Measurements from ENCODE around the gene LIN7A.
A peak's percentile ranks its signal among the peaks of the same experiment; 100 is the strongest.
"Not testable (repeated sequence)": the region's sequence is repeated elsewhere in the genome, so short reads cannot be mapped to it uniquely, and the experiment has no call there.

Gene LIN7A

DNA sequence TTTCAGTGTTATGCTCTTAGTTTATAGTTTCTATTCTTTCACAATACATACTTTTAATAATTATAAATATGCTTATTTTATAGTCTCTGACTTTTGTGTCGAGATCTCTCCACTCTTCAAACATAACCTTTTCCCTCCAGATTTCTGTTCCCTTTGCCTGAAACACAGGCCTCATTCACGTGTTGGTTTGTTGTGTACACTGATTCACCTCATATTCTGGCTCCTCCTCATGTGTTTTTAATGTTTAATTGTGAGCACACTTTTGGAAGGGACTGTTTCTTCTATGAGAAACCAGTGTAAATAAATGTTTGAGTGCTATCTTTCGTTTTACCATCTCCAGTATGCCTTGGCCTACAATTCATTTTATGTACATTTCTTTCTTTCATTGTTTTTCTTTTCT lies 20.1 kb downstream of the LIN7A start:
- H3K4me3 ChIP-seq (ENCODE audit: low read length): no peak overlapping the region
- H3K9ac ChIP-seq (ENCODE audit: low read length): no peak overlapping the region
- H3K27me3 ChIP-seq (replicated peaks; ENCODE audit: control insufficient read depth, insufficient read depth, low read length): no peaks in the 10 kb centered on the region
- no peak for DNase-seq (ENCODE audit: low read depth)
- no peaks in the 10 kb centered on the region for H3K4me1 ChIP-seq (ENCODE audit: control insufficient read depth, insufficient read depth, low read length)
- no peaks in the 10 kb centered on the region for H3K36me3 ChIP-seq (ENCODE audit: control insufficient read depth, insufficient read depth, low read length, severe bottlenecking)
- no peaks in the 10 kb centered on the region for H3K9me3 ChIP-seq (ENCODE audit: control insufficient read depth, low read length)

DNA sequence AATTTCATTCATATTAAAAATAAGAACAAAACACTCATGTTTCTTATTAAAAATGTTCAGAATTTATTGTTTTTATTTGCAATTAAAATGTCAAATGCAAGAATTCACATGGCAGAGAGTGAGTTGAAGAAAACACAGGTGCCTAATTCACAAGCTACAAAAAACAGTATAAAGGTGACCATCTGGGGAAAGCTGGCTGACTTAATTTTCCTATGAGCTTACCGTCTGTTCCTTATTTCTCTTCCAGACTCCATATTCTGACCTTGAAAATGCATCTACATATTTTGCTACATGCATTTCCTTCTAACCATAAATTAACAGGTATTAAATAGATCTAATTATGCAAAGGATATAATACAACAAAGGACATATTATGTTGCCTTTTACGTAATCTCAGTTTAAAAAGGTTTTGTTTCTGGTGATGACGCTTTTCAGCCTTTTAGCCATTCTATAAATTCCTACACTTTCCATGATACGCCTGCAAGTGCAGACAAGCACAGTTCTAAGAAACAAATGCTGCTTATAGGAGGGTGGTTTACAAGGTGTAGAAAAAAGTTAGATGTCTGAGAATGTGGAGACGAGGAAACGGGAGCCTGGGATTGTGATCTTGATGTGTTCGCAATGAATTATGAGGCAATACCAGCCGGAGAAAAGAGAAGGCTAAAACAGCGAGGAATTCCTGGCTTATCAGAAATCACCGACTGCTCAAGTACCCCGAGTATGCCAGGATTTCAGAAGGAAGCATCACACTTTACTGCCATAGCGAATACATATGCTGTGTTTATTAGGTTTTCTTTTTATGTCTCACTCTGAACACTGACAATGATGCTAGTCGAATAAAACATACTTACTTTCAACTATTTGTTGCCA lies 24.6 kb downstream of the LIN7A start:
- H3K4me3 ChIP-seq (ENCODE audit: low read length): no peak overlapping the region
- H3K36me3 ChIP-seq (ENCODE audit: control insufficient read depth, insufficient read depth, low read length, severe bottlenecking): no peaks in the 10 kb centered on the region
- no peak overlapping the region for H3K9ac ChIP-seq (ENCODE audit: low read length)
- H3K27me3 ChIP-seq (replicated peaks; ENCODE audit: control insufficient read depth, insufficient read depth, low read length): no peaks in the 10 kb centered on the region
- H3K9me3 ChIP-seq (ENCODE audit: control insufficient read depth, low read length): no peaks in the 10 kb centered on the region
- DNase-seq (ENCODE audit: low read depth): no peak
- H3K4me1 ChIP-seq (ENCODE audit: control insufficient read depth, insufficient read depth, low read length): no peaks in the 10 kb centered on the region

DNA sequence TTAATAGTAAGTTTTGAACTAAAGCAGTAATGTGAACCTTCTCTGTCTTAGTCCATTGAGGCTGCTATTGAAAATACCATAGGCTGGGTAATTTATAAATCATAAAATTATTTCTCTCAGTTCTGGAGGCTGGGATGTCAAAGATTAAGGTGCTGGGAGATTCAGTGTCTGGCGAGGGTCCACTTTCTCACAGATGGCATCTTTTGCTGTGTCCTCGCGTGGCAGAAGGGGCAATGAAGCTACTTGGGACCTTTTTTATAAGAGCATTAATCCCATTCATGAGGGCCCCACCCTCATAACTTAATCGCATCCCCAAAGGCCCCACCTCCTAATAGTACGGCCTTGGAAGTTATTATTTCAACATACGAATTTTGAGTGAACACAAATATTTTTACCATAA lies 28.4 kb downstream of the LIN7A start:
- Histone ChIP-seq H3K36me3 (ENCODE audit: control insufficient read depth, insufficient read depth, low read length, severe bottlenecking) (no peaks in the 10 kb centered on the region), H3K9me3 (ENCODE audit: control insufficient read depth, low read length) (no peaks in the 10 kb centered on the region)

DNA sequence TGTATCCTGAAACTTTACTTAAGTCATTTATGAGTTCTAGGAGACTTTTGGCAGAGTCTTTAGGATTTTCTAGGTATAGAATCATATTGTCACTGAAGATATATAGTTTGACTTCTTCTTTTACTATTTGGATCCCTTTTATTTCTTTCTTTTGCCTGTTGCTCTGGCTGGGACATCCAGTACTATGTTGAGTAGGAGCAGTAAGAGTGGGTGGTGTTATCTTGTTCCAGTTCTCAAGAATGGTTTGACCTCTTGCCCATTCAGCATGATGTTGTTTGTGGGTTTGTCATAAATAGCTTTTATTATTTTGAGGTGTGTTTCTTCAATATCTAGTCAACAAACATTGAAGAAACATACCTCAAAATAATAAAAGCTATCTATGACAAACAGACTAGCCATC lies 35.0 kb downstream of the LIN7A start:
- no peak overlapping the region for H3K9ac ChIP-seq (ENCODE audit: low read length)
- H3K9me3 ChIP-seq (ENCODE audit: control insufficient read depth, low read length): no peaks in the 10 kb centered on the region
- no peak for DNase-seq (ENCODE audit: low read depth)
- H3K4me3 ChIP-seq (ENCODE audit: low read length): no peak overlapping the region
- no peaks in the 10 kb centered on the region for H3K36me3 ChIP-seq (ENCODE audit: control insufficient read depth, insufficient read depth, low read length, severe bottlenecking)
- no peaks in the 10 kb centered on the region for H3K4me1 ChIP-seq (ENCODE audit: control insufficient read depth, insufficient read depth, low read length)
- no peaks in the 10 kb centered on the region for H3K27me3 ChIP-seq (replicated peaks; ENCODE audit: control insufficient read depth, insufficient read depth, low read length)

More for the DNA sequence above, 28.4 kb downstream of the LIN7A start:
- H3K4me1 ChIP-seq (ENCODE audit: control insufficient read depth, insufficient read depth, low read length): no peaks in the 10 kb centered on the region
- H3K9ac ChIP-seq (ENCODE audit: low read length): no peak overlapping the region
- no peak overlapping the region for H3K4me3 ChIP-seq (ENCODE audit: low read length)
- no peaks in the 10 kb centered on the region for H3K27me3 ChIP-seq (replicated peaks; ENCODE audit: control insufficient read depth, insufficient read depth, low read length)
- DNase-seq (ENCODE audit: low read depth): no peak

DNA sequence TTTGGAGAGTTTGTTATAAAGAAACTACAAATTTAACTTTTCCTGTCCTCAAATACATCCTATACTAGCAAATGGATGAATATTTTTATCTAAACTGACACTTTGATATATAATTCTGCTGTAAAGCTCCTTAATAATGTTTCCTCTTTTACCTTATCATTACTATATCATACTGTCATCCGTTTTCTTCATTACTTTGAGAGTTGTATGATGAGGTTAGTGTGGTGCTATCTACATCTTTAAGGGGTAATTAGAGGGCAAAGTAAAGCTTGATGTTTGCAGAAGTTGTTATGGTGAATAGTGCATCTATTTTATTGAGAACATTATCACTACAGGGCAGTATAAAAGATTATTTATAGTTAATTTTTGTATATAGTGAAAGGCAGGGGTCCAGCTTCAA lies 36.1 kb downstream of the LIN7A start:
- no peaks in the 10 kb centered on the region for H3K9me3 ChIP-seq (ENCODE audit: control insufficient read depth, low read length)
- DNase-seq (ENCODE audit: low read depth): no peak
- H3K27me3 ChIP-seq (replicated peaks; ENCODE audit: control insufficient read depth, insufficient read depth, low read length): no peaks in the 10 kb centered on the region

DNA sequence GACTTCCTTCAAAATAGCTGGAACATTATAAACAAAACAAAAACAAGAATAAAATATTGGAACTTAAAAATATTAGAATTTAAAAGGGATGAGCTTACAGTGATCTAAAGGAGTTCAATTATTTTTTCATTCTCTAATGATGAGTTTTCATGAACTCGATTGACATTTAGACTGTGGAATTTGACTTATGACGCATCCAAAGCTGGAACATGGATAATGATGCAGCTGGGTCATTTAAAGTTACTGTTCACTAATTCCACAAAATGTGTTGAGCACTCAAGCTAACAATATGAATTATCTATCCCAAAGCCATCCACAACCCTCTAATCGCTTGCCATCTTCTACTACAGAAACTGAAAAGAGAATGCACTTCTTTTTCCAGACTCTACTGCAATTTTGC lies 42.5 kb downstream of the LIN7A start:
- no peak for DNase-seq (ENCODE audit: low read depth)
- Histone ChIP-seq H3K4me1 (ENCODE audit: control insufficient read depth, insufficient read depth, low read length) (no peaks in the 10 kb centered on the region), H3K36me3 (ENCODE audit: control insufficient read depth, insufficient read depth, low read length, severe bottlenecking) (no peaks in the 10 kb centered on the region), H3K9ac (ENCODE audit: low read length) (no peak overlapping the region), H3K27me3 (replicated peaks; ENCODE audit: control insufficient read depth, insufficient read depth, low read length) (no peaks in the 10 kb centered on the region), H3K9me3 (ENCODE audit: control insufficient read depth, low read length) (no peaks in the 10 kb centered on the region), H3K4me3 (ENCODE audit: low read length) (no peak overlapping the region)

More for the DNA sequence above, 36.1 kb downstream of the LIN7A start:
- Histone ChIP-seq H3K4me3 (ENCODE audit: low read length) (no peak overlapping the region), H3K36me3 (ENCODE audit: control insufficient read depth, insufficient read depth, low read length, severe bottlenecking) (no peaks in the 10 kb centered on the region), H3K9ac (ENCODE audit: low read length) (no peak overlapping the region), H3K4me1 (ENCODE audit: control insufficient read depth, insufficient read depth, low read length) (no peaks in the 10 kb centered on the region)

DNA sequence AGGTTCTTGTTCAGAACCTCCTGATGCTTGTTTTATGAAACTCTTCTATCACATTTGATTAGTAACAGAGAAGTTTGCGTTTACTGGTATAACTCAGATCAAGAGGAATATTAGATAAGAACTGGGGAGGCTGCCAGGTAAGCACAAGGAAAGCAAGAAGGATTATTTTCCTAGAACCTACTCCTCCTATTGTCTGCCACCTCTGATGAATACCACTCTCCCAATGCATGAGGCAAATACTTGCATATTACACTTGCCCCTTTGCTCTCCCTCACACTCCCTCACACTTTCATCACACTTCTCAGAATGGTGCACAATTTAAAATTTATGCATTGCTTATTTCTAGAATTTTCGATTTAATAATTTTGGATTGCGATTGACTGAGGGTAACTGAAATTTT lies 43.6 kb downstream of the LIN7A start:
- no peaks in the 10 kb centered on the region for H3K27me3 ChIP-seq (replicated peaks; ENCODE audit: control insufficient read depth, insufficient read depth, low read length)
- H3K9me3 ChIP-seq (ENCODE audit: control insufficient read depth, low read length): no peaks in the 10 kb centered on the region
- H3K4me3 ChIP-seq (ENCODE audit: low read length): no peak overlapping the region
- no peaks in the 10 kb centered on the region for H3K36me3 ChIP-seq (ENCODE audit: control insufficient read depth, insufficient read depth, low read length, severe bottlenecking)
- no peak overlapping the region for H3K9ac ChIP-seq (ENCODE audit: low read length)
- no peak for DNase-seq (ENCODE audit: low read depth)
- H3K4me1 ChIP-seq (ENCODE audit: control insufficient read depth, insufficient read depth, low read length): peaks cover 3% of the 10 kb centered on the region

DNA sequence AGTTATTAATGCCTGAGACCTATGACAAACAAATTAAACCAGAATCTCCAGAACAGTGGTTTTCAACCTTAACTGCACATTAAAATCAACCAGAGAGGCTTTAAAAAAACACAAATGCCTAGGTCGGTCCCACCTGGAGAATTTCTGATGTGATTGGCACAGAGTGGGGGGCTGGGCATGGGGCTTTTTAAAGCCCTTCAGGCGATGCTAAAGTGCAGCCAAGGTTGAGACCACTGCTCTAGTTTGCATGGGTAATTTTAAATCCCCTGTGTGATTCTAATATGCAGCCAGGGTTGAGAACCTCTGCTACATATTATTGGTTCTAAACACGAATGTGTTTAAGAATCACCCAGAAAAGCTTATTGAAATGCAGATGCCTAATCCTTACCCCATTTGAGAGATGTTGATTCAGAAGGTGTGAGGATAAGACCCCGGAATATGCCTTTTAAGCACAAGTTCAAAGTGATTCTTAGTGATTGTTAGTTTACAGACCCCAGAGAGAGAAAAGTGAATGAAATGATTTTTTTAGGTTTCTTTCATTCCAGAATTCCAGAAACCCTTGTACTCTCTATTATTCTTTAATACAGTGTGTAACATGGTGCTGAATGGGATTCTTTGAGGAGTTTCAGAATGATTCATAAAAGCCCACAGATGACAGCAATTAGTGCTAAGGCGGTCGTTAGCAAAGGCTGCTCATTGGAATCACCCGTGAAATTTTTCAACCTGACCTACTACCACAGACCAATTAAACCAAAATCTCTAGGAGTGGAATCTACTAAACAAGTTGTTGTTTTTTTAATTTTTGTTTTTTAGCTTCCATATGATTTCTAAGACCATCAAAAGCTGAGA lies 44.9 kb downstream of the LIN7A start:
- peak; percentile 73 for DNase-seq (ENCODE audit: low read depth)

DNA sequence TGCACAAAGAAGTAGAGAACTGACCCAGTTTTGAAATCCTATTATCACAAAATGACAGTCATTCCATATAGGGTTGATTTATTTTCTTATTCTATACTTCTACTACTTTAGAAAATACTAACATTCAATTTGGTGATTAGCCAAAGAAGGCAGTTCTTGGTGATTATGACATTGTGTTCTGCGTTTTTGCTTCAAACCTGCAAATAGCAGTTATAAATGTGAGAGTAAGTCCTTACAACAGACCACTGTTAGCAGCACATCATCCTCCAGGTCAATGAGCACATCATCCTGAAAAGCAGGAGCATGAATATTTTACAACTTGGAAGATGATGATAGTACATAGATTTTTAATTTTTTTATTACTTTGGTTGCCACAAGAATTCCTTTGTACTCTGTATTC lies 53.1 kb downstream of the LIN7A start:
- H3K27me3 ChIP-seq (replicated peaks; ENCODE audit: control insufficient read depth, insufficient read depth, low read length): no peaks in the 10 kb centered on the region
- no peak overlapping the region for H3K4me3 ChIP-seq (ENCODE audit: low read length)
- H3K9me3 ChIP-seq (ENCODE audit: control insufficient read depth, low read length): no peaks in the 10 kb centered on the region
- H3K36me3 ChIP-seq (ENCODE audit: control insufficient read depth, insufficient read depth, low read length, severe bottlenecking): no peaks in the 10 kb centered on the region
- peaks cover 19% of the 10 kb centered on the region for H3K4me1 ChIP-seq (ENCODE audit: control insufficient read depth, insufficient read depth, low read length)
- no peak overlapping the region for H3K9ac ChIP-seq (ENCODE audit: low read length)
- DNase-seq (ENCODE audit: low read depth): no peak

More for the DNA sequence above, 44.9 kb downstream of the LIN7A start:
- H3K9ac ChIP-seq (ENCODE audit: low read length): no peak overlapping the region
- no peak overlapping the region for H3K4me3 ChIP-seq (ENCODE audit: low read length)
- no peaks in the 10 kb centered on the region for H3K36me3 ChIP-seq (ENCODE audit: control insufficient read depth, insufficient read depth, low read length, severe bottlenecking)
- no peaks in the 10 kb centered on the region for H3K27me3 ChIP-seq (replicated peaks; ENCODE audit: control insufficient read depth, insufficient read depth, low read length)
- no peaks in the 10 kb centered on the region for H3K9me3 ChIP-seq (ENCODE audit: control insufficient read depth, low read length)
- peaks cover 9% of the 10 kb centered on the region for H3K4me1 ChIP-seq (ENCODE audit: control insufficient read depth, insufficient read depth, low read length)

DNA sequence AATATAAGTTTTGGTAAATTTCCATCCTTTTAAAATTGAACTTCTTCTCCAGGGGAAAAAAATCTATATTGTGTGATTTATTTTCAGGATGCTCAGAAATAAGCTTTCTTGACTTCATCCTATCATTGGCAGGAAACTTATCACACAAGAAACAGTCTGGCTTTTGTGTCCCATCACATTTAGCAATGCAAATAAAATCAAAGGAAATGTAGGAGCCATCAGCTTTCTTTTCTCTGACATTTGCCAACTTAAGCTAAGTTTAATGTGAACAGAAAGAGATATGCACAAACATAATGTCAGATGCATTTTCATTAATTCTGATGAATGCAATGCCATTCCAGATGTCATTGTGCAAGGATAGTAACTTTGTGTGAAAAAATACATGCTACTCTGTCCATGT lies 56.6 kb downstream of the LIN7A start:
- Histone ChIP-seq H3K9me3 (ENCODE audit: control insufficient read depth, low read length) (no peaks in the 10 kb centered on the region), H3K36me3 (ENCODE audit: control insufficient read depth, insufficient read depth, low read length, severe bottlenecking) (no peaks in the 10 kb centered on the region), H3K4me1 (ENCODE audit: control insufficient read depth, insufficient read depth, low read length) (peaks cover 20% of the 10 kb centered on the region), H3K4me3 (ENCODE audit: low read length) (no peak overlapping the region), H3K9ac (ENCODE audit: low read length) (no peak overlapping the region), H3K27me3 (replicated peaks; ENCODE audit: control insufficient read depth, insufficient read depth, low read length) (no peaks in the 10 kb centered on the region)
- DNase-seq (ENCODE audit: low read depth): no peak

DNA sequence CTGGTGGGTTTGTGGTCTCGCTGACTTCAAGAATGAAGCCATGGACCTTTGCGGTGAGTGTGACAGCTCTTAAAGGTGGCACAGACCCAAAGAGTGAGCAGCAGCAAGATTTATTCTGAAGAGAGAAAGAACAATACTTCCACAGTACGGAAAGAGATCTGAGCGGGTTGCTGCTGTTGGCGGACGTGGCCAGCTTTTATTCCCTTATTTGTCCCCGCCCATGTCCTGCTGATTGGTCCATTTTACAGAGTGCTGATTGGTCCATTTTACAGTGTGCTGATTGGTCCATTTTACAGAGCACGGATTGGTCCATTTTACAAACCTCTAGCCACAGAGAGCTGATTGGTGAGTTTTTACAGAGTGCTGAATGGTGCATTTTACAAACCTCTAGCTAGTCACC lies 59.3 kb downstream of the LIN7A start:
- not testable (repeated sequence) for DNase-seq (ENCODE audit: low read depth); H3K27me3 ChIP-seq (replicated peaks; ENCODE audit: control insufficient read depth, insufficient read depth, low read length); H3K36me3 ChIP-seq (ENCODE audit: control insufficient read depth, insufficient read depth, low read length, severe bottlenecking); H3K9me3 ChIP-seq (ENCODE audit: control insufficient read depth, low read length); H3K9ac ChIP-seq (ENCODE audit: low read length)
- Histone ChIP-seq H3K4me1 (ENCODE audit: control insufficient read depth, insufficient read depth, low read length) (peaks cover 17% of the 10 kb centered on the region), H3K4me3 (ENCODE audit: low read length) (peak overlapping the region; percentile 26)
